NB4 (cell line): ENCODE measurements around the gene MPP4.

ENCODE experiments used
- POLR2A ChIP-seq: IDR thresholded peaks from 2 replicates; pipeline ENCODE4 v1.6.1; 2011; ENCODE audit warnings: mild to moderate bottlenecking; ENCODE audit not compliant: insufficient read length; ENCODE audit errors: extremely low read depth
- TF ChIP-seq, protein P1 (sequence below): IDR thresholded peaks from one replicate; pipeline ENCODE4 v1.5.1; 2012; ENCODE audit warnings: low read depth, low read length
- TF ChIP-seq, protein P2 (sequence below): IDR thresholded peaks from 2 replicates; pipeline ENCODE4 v1.6.1; 2011; ENCODE audit warnings: low read depth, low read length

GRCh38 chr2:201639205-201639604 lies 59.2 kb downstream of the MPP4 start:
- TF ChIP-seq, protein P1, sequence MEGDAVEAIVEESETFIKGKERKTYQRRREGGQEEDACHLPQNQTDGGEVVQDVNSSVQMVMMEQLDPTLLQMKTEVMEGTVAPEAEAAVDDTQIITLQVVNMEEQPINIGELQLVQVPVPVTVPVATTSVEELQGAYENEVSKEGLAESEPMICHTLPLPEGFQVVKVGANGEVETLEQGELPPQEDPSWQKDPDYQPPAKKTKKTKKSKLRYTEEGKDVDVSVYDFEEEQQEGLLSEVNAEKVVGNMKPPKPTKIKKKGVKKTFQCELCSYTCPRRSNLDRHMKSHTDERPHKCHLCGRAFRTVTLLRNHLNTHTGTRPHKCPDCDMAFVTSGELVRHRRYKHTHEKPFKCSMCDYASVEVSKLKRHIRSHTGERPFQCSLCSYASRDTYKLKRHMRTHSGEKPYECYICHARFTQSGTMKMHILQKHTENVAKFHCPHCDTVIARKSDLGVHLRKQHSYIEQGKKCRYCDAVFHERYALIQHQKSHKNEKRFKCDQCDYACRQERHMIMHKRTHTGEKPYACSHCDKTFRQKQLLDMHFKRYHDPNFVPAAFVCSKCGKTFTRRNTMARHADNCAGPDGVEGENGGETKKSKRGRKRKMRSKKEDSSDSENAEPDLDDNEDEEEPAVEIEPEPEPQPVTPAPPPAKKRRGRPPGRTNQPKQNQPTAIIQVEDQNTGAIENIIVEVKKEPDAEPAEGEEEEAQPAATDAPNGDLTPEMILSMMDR: no peak
- TF ChIP-seq POLR2A: no peak
- TF ChIP-seq, protein P2, sequence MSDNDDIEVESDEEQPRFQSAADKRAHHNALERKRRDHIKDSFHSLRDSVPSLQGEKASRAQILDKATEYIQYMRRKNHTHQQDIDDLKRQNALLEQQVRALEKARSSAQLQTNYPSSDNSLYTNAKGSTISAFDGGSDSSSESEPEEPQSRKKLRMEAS: no peak
